PFSK-1 (cell line): ENCODE results near the gene BANK1.

Source experiments
- FOXP2 ChIP-seq: optimal IDR thresholded peaks from 2 replicates; pipeline ENCODE3; 2011; ENCODE audit warnings: borderline replicate concordance, control low read depth, inconsistent platforms; ENCODE audit not compliant: insufficient read depth; ENCODE audit errors: extremely low read length, extremely low read depth
- POLR2AphosphoS5 ChIP-seq: IDR thresholded peaks from 2 replicates; pipeline ENCODE4 v1.6.1; 2012; ENCODE audit warnings: low read depth, mild to moderate bottlenecking, control low read depth, low read length, moderate library complexity
- SIN3A ChIP-seq: IDR thresholded peaks from 2 replicates; pipeline ENCODE4 v1.6.1; 2012; ENCODE audit warnings: mild to moderate bottlenecking, low read length, moderate library complexity, borderline replicate concordance; ENCODE audit not compliant: insufficient read depth
- TAF1 ChIP-seq: IDR thresholded peaks from 2 replicates; pipeline ENCODE4 v1.6.1; 2012; ENCODE audit warnings: low read length, control low read depth, borderline replicate concordance; ENCODE audit not compliant: insufficient read depth
- TF ChIP-seq, protein P1 (sequence below), 2 experiments: IDR thresholded peaks; 2 replicates each; pipeline versions ENCODE4 v1.6.1 to v1.8.0; 2011 to 2012; ENCODE audit warnings: low read depth in 2 of 2, low read length in 2 of 2, control low read depth in 1 of 2, inconsistent platforms in 1 of 2, mild to moderate bottlenecking in 1 of 2, moderate library complexity in 1 of 2; ENCODE audit not compliant: insufficient read depth in 1 of 2

DNA sequence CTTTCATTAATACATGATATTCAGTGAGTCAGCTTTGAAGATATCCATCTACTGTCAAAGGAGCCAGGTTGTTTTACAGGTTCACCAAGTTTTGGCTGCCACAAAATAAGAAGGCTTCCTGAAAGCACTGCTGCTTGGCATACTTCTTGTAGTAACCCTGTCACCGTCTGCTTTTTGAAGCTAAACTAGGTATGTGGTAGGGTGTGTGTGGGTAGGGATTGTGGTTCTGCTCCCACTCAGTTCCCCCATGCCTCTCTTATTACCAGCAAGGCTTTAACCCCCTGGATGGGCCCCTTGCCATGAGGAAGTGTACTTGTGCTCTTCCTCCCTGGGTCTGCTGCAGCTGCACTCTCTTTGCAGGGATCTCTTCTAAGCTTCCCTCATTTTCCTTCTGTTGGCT lies 191.2 kb downstream of the BANK1 start:
- no peak for TF ChIP-seq POLR2AphosphoS5
- TF ChIP-seq, protein P1, sequence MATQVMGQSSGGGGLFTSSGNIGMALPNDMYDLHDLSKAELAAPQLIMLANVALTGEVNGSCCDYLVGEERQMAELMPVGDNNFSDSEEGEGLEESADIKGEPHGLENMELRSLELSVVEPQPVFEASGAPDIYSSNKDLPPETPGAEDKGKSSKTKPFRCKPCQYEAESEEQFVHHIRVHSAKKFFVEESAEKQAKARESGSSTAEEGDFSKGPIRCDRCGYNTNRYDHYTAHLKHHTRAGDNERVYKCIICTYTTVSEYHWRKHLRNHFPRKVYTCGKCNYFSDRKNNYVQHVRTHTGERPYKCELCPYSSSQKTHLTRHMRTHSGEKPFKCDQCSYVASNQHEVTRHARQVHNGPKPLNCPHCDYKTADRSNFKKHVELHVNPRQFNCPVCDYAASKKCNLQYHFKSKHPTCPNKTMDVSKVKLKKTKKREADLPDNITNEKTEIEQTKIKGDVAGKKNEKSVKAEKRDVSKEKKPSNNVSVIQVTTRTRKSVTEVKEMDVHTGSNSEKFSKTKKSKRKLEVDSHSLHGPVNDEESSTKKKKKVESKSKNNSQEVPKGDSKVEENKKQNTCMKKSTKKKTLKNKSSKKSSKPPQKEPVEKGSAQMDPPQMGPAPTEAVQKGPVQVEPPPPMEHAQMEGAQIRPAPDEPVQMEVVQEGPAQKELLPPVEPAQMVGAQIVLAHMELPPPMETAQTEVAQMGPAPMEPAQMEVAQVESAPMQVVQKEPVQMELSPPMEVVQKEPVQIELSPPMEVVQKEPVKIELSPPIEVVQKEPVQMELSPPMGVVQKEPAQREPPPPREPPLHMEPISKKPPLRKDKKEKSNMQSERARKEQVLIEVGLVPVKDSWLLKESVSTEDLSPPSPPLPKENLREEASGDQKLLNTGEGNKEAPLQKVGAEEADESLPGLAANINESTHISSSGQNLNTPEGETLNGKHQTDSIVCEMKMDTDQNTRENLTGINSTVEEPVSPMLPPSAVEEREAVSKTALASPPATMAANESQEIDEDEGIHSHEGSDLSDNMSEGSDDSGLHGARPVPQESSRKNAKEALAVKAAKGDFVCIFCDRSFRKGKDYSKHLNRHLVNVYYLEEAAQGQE (IDR thresholded peaks at IDR 0.05; ENCODE audit: insufficient read depth in 1 of 2, low read depth in 2 of 2, low read length in 2 of 2) = no peak
- no peak for TF ChIP-seq FOXP2
- no peak for TF ChIP-seq TAF1
- no peak for TF ChIP-seq SIN3A
